H4 (cell line): ENCODE measurements around the gene ZMPSTE24. TPM values are rescaled to one million over a fixed set of nuclear protein-coding genes. Genes with fewer than 3 reads are reported as not detected.
"Not testable (repeated sequence)": the region's sequence is repeated elsewhere in the genome, so short reads cannot be mapped to it uniquely, and the experiment has no call there.

ENCODE experiments used
- DNase-seq: peaks from one replicate; pipeline ENCODE4 v3.0.0-alpha.2; 2015; ENCODE audit warnings: low spot score
- total RNA-seq: library from RNA; depleted of rRNA; stranded (reverse); fragments of >200 nt; shearing (Covaris generic); gene quantifications from 2 replicates; pipeline ENCODE4 v1.2.3, GENCODE V29; 2014; rRNA removed

The ZMPSTE24 gene
- total RNA-seq, 1 experiment from 2014 or later = 123 TPM

- DNase-seq = no peak
Observed at GRCh38 chr1:40318476-40318875, 60.4 kb downstream of the ZMPSTE24 start.

GRCh38 chr1:40318970-40319621, 61.1 kb downstream of the ZMPSTE24 start:
- DNase-seq = no peak

- not testable (repeated sequence) for DNase-seq
Observed at GRCh38 chr1:40331403-40331802, 73.4 kb downstream of the ZMPSTE24 start.

- DNase-seq = no peak
Observed at GRCh38 chr1:40332695-40333094, 74.7 kb downstream of the ZMPSTE24 start.

- no peak for DNase-seq
Observed at GRCh38 chr1:40337443-40337842, 79.4 kb downstream of the ZMPSTE24 start.

GRCh38 chr1:40338745-40339419, 80.8 kb downstream of the ZMPSTE24 start:
- peak; percentile 82 for DNase-seq

GRCh38 chr1:40339420-40340323, 81.6 kb downstream of the ZMPSTE24 start:
- DNase-seq = no peak

- DNase-seq = no peak
Observed at GRCh38 chr1:40341491-40342380, 83.7 kb downstream of the ZMPSTE24 start.

GRCh38 chr1:40342381-40342717, 84.3 kb downstream of the ZMPSTE24 start:
- DNase-seq = not testable (repeated sequence)

Other genes with a start within 250 kb of the ZMPSTE24 start
- 315 and 362 TPM in 2 replicates for gene CAP1, start 217.5 kb upstream of the ZMPSTE24 start, total RNA-seq
- gene PPT1, start 161.0 kb upstream of the ZMPSTE24 start, total RNA-seq = 146 and 157 TPM in 2 replicates
- 10.0 and 12.7 TPM in 2 replicates for gene RLF, start 96.8 kb upstream of the ZMPSTE24 start, total RNA-seq
- gene TMCO2, start 10.3 kb upstream of the ZMPSTE24 start, total RNA-seq = not detected in 2 replicates
- gene COL9A2, start 59.0 kb downstream of the ZMPSTE24 start, total RNA-seq = 0.85 and 1.6 TPM in 2 replicates
- 23.1 and 24.1 TPM in 2 replicates for gene SMAP2, start 115.5 kb downstream of the ZMPSTE24 start, total RNA-seq
- 3.5 and 5.2 TPM in 2 replicates for gene ZFP69B, start 192.2 kb downstream of the ZMPSTE24 start, total RNA-seq
- 2.3 and 4.2 TPM in 2 replicates for gene ZFP69, start 219.1 kb downstream of the ZMPSTE24 start, total RNA-seq